ENCODE results near the gene AMIGO2.

DNA sequence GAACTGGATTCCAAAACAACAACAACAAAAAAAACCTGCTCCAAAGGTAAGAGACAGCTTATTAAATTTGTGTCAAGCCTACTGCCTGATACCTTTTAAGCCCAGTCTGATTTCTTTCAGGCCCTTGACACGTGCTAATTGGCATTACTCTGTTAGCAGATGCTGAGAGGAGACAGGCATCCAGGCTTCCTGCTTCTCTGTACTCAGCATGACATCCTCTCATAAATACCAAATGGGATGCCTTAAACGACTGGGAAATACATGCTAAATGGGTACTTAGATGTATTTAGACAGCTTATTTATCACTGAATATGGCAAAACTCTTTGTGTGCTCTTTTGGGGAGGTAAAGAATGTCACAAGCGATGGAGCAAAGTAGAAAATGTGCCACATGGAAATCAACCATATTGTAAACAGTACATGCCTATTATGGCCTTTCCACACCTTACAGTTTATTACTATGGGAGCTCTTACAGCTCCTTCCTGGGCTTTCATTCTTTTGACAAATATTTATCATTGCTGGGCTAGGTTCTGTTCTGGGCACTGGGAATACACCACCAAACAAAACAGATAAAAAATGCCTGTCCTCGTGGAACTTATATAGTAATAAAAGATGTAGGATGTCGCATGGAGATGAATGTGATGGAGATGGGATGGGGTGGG is 11.9 kb downstream of the AMIGO2 start:
- TF ChIP-seq POLR2A (IDR thresholded peaks at IDR 0.05) (no peak), EP300 (IDR thresholded peaks at IDR 0.05) (no peak), POLR2AphosphoS5 (IDR thresholded peaks at IDR 0.05) (no peak)
- TF ChIP-seq, protein P1, sequence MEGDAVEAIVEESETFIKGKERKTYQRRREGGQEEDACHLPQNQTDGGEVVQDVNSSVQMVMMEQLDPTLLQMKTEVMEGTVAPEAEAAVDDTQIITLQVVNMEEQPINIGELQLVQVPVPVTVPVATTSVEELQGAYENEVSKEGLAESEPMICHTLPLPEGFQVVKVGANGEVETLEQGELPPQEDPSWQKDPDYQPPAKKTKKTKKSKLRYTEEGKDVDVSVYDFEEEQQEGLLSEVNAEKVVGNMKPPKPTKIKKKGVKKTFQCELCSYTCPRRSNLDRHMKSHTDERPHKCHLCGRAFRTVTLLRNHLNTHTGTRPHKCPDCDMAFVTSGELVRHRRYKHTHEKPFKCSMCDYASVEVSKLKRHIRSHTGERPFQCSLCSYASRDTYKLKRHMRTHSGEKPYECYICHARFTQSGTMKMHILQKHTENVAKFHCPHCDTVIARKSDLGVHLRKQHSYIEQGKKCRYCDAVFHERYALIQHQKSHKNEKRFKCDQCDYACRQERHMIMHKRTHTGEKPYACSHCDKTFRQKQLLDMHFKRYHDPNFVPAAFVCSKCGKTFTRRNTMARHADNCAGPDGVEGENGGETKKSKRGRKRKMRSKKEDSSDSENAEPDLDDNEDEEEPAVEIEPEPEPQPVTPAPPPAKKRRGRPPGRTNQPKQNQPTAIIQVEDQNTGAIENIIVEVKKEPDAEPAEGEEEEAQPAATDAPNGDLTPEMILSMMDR (IDR thresholded peaks at IDR 0.05), result no peak

All from suprapubic skin (tissue), 4 donors.